Muscle layer of duodenum (tissue), 2 donors: ENCODE results near the gene CHCHD3.

ENCODE experiments used
- H3K27ac ChIP-seq: one replicate; pipeline ENCODE4 v1.7.0; 2013; ENCODE audit warnings: mild to moderate bottlenecking, low read length
- H3K27me3 ChIP-seq: one replicate; pipeline ENCODE4 v1.7.0; 2013; ENCODE audit warnings: low read depth, mild to moderate bottlenecking, control low read depth, low read length
- H3K36me3 ChIP-seq, 2 donors: one replicate each; pipeline ENCODE4 v1.7.0; 2013; ENCODE audit warnings: low read length in 2 of 2, control low read depth in 1 of 2, mild to moderate bottlenecking in 1 of 2; ENCODE audit not compliant: insufficient read depth in 2 of 2, control insufficient read depth in 1 of 2
- H3K4me1 ChIP-seq, 2 donors: one replicate each; pipeline ENCODE4 v1.7.0; 2013; ENCODE audit warnings: low read length in 2 of 2, mild to moderate bottlenecking in 2 of 2, control low read depth in 1 of 2, moderate library complexity in 1 of 2; ENCODE audit not compliant: insufficient read depth in 2 of 2, control insufficient read depth in 1 of 2
- H3K4me3 ChIP-seq, 2 donors: one replicate each; pipeline ENCODE4 v1.7.0; 2013; ENCODE audit warnings: low read length in 2 of 2, low read depth in 1 of 2, mild to moderate bottlenecking in 1 of 2
- H3K9me3 ChIP-seq, 2 donors: one replicate each; pipeline ENCODE4 v1.7.0; 2013; ENCODE audit warnings: low read length in 2 of 2, control low read depth in 1 of 2, mild to moderate bottlenecking in 1 of 2; ENCODE audit not compliant: control insufficient read depth in 1 of 2
- donor health status: healthy.

CHCHD3 gene

GRCh38 chr7:132876576-132876975, 205.3 kb downstream of the CHCHD3 start:
- Histone ChIP-seq H3K9me3 (no peaks in the 10 kb centered on the region), H3K4me1 (no peaks in the 10 kb centered on the region), H3K27me3 (no peaks in the 10 kb centered on the region), H3K4me3 (no peak overlapping the region), H3K36me3 (no peaks in the 10 kb centered on the region), H3K27ac (no peak overlapping the region)

- Histone ChIP-seq H3K4me3 (no peak overlapping the region), H3K27me3 (no peaks in the 10 kb centered on the region), H3K27ac (no peak overlapping the region), H3K4me1 (no peaks in the 10 kb centered on the region), H3K36me3 (no peaks in the 10 kb centered on the region), H3K9me3 (no peaks in the 10 kb centered on the region)
Measured at GRCh38 chr7:132872034-132872433, 209.9 kb downstream of the CHCHD3 start.

DNA sequence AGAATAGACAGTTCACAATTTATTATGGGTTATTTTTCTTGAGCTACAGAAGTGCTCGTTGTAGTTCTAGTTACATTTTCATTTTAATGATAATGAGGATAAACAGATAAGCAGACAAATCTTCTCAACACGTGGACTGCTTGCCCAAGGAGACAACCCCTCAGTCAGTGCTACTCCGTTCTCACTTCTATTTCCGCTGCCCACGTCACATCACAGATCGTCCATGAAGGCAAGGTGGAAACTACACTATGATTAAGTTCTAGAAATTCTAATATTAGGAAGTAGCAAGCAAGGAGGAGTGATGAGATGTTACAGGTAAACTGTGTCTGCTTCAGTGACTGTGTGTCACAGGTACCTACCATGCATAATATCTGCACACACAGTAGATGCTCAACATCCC, 210.5 kb downstream of the CHCHD3 start:
- Histone ChIP-seq H3K4me3 (no peak overlapping the region), H3K36me3 (no peaks in the 10 kb centered on the region), H3K27me3 (no peaks in the 10 kb centered on the region), H3K4me1 (no peaks in the 10 kb centered on the region), H3K9me3 (no peaks in the 10 kb centered on the region), H3K27ac (no peak overlapping the region)

DNA sequence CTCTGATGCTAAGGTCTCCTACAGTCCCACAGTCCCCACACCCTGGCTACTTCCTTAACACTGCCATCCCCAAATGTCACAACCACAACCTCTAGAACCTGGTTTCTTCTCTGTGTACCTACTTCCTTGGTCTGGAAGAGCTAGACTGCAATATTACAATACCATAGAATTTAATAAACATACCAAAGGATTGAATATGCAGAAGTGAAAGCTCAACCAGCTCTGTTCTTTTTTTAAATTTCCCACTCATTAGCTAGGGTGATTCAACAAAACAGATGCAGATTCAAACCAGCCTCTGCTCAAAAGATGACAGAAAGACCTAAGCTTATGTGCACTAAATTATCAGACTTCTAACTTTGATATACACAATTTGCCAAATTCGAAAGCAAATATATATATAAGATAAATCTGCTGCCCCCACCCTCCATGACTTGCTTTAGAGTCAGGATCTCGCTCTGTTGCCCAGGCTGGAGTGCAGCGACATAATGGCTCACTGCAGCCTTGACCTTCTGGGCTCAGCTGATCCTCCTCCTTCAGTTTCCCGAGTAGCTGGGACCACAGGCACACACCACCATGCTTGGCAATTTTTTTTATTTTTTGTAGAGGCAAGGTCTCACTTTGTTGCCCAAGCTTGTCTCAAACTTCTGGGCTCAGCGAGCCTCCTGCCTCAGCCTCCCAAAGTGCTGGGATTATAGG, 212.6 kb downstream of the CHCHD3 start:
- Histone ChIP-seq H3K9me3 (no peaks in the 10 kb centered on the region), H3K4me1 (no peaks in the 10 kb centered on the region), H3K27ac (no peak overlapping the region), H3K4me3 (no peak overlapping the region), H3K36me3 (no peaks in the 10 kb centered on the region), H3K27me3 (no peaks in the 10 kb centered on the region)

DNA sequence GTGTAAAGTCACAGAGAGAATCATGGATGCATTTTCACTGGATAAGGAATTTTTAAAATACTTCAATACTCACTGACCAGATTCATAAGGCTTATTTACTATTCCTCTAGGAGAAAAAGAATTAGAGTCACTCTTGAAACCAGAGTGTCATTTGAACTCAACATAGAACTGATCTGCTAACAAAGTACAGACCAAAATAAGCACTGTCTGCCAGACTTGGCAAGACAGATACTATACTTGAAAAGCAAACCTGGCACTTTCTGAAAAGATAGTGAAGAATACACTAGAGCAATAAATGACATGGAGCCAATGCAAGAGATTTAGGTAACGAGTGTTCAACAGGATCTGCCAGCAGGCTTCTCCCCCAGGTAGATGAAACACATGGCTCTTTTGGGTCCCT, 215.3 kb downstream of the CHCHD3 start:
- Histone ChIP-seq H3K27ac (no peak overlapping the region), H3K36me3 (no peaks in the 10 kb centered on the region), H3K27me3 (no peaks in the 10 kb centered on the region)

GRCh38 chr7:132866144-132866531, 215.8 kb downstream of the CHCHD3 start:
- no peaks in the 10 kb centered on the region for H3K27me3 ChIP-seq
- no peaks in the 10 kb centered on the region for H3K4me1 ChIP-seq
- no peaks in the 10 kb centered on the region for H3K9me3 ChIP-seq
- H3K27ac ChIP-seq = no peak overlapping the region
- H3K36me3 ChIP-seq = no peaks in the 10 kb centered on the region
- H3K4me3 ChIP-seq = no peak overlapping the region

More for the DNA sequence above, 215.3 kb downstream of the CHCHD3 start:
- no peak overlapping the region for H3K4me3 ChIP-seq
- no peaks in the 10 kb centered on the region for H3K4me1 ChIP-seq
- no peaks in the 10 kb centered on the region for H3K9me3 ChIP-seq

GRCh38 chr7:132865366-132866143, 216.3 kb downstream of the CHCHD3 start:
- Histone ChIP-seq H3K4me1 (no peaks in the 10 kb centered on the region), H3K9me3 (no peaks in the 10 kb centered on the region), H3K36me3 (no peaks in the 10 kb centered on the region), H3K27ac (no peak overlapping the region), H3K27me3 (no peaks in the 10 kb centered on the region), H3K4me3 (no peak overlapping the region)

- Histone ChIP-seq H3K36me3 (no peaks in the 10 kb centered on the region), H3K4me3 (no peak overlapping the region), H3K27ac (no peak overlapping the region), H3K27me3 (no peaks in the 10 kb centered on the region), H3K4me1 (no peaks in the 10 kb centered on the region), H3K9me3 (no peaks in the 10 kb centered on the region)
Measured at GRCh38 chr7:132861940-132862554, 219.8 kb downstream of the CHCHD3 start.

- H3K27me3 ChIP-seq = no peaks in the 10 kb centered on the region
- no peaks in the 10 kb centered on the region for H3K4me1 ChIP-seq
- no peaks in the 10 kb centered on the region for H3K9me3 ChIP-seq
- no peak overlapping the region for H3K27ac ChIP-seq
- H3K4me3 ChIP-seq = no peak overlapping the region
- no peaks in the 10 kb centered on the region for H3K36me3 ChIP-seq
Measured at GRCh38 chr7:132861424-132861823, 220.5 kb downstream of the CHCHD3 start.

DNA sequence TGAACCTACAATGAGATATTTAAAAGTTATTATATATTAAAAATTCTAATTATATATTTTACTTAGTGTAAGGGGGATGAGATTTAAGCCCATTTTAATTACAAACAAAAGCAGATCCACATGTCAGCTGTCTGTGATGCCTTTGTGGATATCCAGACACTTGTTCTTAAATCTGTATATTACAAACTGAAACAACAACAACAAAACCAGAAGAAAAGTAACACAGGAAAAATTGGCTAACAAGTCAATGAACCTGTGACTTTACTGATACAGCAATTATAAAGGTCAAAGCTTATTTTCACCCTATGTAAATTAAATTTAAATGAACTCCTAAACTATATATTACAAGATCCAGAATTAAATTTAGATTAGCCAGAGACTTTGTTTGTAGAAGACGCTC, 222.7 kb downstream of the CHCHD3 start:
- no peaks in the 10 kb centered on the region for H3K4me1 ChIP-seq
- no peaks in the 10 kb centered on the region for H3K36me3 ChIP-seq

GRCh38 chr7:132858760-132859159, 223.1 kb downstream of the CHCHD3 start:
- Histone ChIP-seq H3K4me1 (no peaks in the 10 kb centered on the region), H3K27ac (no peak overlapping the region), H3K9me3 (no peaks in the 10 kb centered on the region), H3K27me3 (no peaks in the 10 kb centered on the region), H3K36me3 (no peaks in the 10 kb centered on the region), H3K4me3 (no peak overlapping the region)

More for the DNA sequence above, 222.7 kb downstream of the CHCHD3 start:
- H3K27me3 ChIP-seq = no peaks in the 10 kb centered on the region
- no peaks in the 10 kb centered on the region for H3K9me3 ChIP-seq
- no peak overlapping the region for H3K4me3 ChIP-seq
- no peak overlapping the region for H3K27ac ChIP-seq
